OCI-LY1 (cell line): ENCODE measurements around the gene DTNB.

Experiments used
- H2AFZ ChIP-seq: fragments of 200-600 bp; sonication (generic), shearing (Covaris generic); 2 replicates; pipeline ENCODE4 v1.6.0; 2014; ENCODE audit warnings: antibody characterized with exemption, mild to moderate bottlenecking, low read length
- H3F3A ChIP-seq: fragments of 200-600 bp; sonication (generic), shearing (Covaris generic); 2 replicates; pipeline ENCODE4 v1.6.0; 2014; ENCODE audit warnings: mild to moderate bottlenecking, antibody characterized with exemption, low read length, moderate library complexity; ENCODE audit not compliant: insufficient read depth
- H3K27ac ChIP-seq: fragments of 200-600 bp; sonication (generic); 2 replicates; pipeline ENCODE4 v1.5.1; 2014; ENCODE audit warnings: low read length, mixed run types, mild to moderate bottlenecking, low read depth; ENCODE audit not compliant: poor library complexity, severe bottlenecking
- H3K27me3 ChIP-seq: fragments of 200-600 bp; sonication (generic); 2 replicates; pipeline ENCODE4 v1.6.0; 2014; ENCODE audit warnings: antibody characterized with exemption, mild to moderate bottlenecking, low read length, moderate library complexity; ENCODE audit not compliant: insufficient read depth
- H3K36me3 ChIP-seq: fragments of 200-600 bp; sonication (generic); 2 replicates; pipeline ENCODE4 v1.6.1; 2014; ENCODE audit warnings: mild to moderate bottlenecking, antibody characterized with exemption, low read length, moderate library complexity, mixed read lengths; ENCODE audit not compliant: insufficient read depth
- H3K4me1 ChIP-seq: fragments of 200-600 bp; sonication (generic); 2 replicates; pipeline ENCODE4 v1.5.1; 2014; ENCODE audit warnings: mild to moderate bottlenecking, low read length, moderate library complexity; ENCODE audit not compliant: insufficient read depth, severe bottlenecking
- H3K4me2 ChIP-seq: fragments of 200-600 bp; sonication (generic), shearing (Covaris generic); 2 replicates; pipeline ENCODE4 v1.6.1; 2014; ENCODE audit warnings: low read length
- H3K4me3 ChIP-seq: fragments of 200-600 bp; sonication (generic); 2 replicates; pipeline ENCODE4 v1.5.1; 2014; ENCODE audit warnings: low read length, low read depth, mild to moderate bottlenecking, mixed read lengths; ENCODE audit not compliant: poor library complexity, severe bottlenecking
- H3K79me2 ChIP-seq: fragments of 200-600 bp; shearing (Covaris generic); 2 replicates; pipeline ENCODE4 v1.6.1; 2016; ENCODE audit warnings: mixed run types, low read length, mixed read lengths; ENCODE audit not compliant: insufficient read depth
- H3K9ac ChIP-seq: fragments of 200-600 bp; sonication (generic), shearing (Covaris generic); 2 replicates; pipeline ENCODE4 v1.6.1; 2014; ENCODE audit warnings: mild to moderate bottlenecking, low read length, mixed read lengths
- H3K9me2 ChIP-seq: fragments of 200-600 bp; sonication (generic), shearing (Covaris generic); 2 replicates; pipeline ENCODE4 v1.6.1; 2014; ENCODE audit warnings: low read depth, mild to moderate bottlenecking, low read length, mixed read lengths
- H3K9me3 ChIP-seq: fragments of 200-600 bp; shearing (Covaris generic); 2 replicates; pipeline ENCODE4 v1.6.1; 2014; ENCODE audit warnings: low read length, mixed read lengths
- H4K20me1 ChIP-seq: fragments of 200-600 bp; sonication (generic), shearing (Covaris generic); 2 replicates; pipeline ENCODE4 v1.6.0; 2016; ENCODE audit warnings: mild to moderate bottlenecking, low read length; ENCODE audit not compliant: insufficient read depth
- EZH2 ChIP-seq: fragments of 200-600 bp; sonication (generic), shearing (Covaris generic); IDR thresholded peaks from 2 replicates; pipeline ENCODE4 v1.8.0; 2017; ENCODE audit warnings: borderline replicate concordance, mixed run types, mild to moderate bottlenecking, antibody characterized with exemption, low read length, moderate library complexity, mixed read lengths
- TF ChIP-seq, protein P1 (sequence below): fragments of 200-600 bp; sonication (generic), shearing (Covaris generic); IDR thresholded peaks from 2 replicates; pipeline ENCODE4 v1.5.1; 2017; ENCODE audit warnings: mild to moderate bottlenecking, antibody characterized with exemption, low read length, moderate library complexity, mixed read lengths

DTNB gene

DNA sequence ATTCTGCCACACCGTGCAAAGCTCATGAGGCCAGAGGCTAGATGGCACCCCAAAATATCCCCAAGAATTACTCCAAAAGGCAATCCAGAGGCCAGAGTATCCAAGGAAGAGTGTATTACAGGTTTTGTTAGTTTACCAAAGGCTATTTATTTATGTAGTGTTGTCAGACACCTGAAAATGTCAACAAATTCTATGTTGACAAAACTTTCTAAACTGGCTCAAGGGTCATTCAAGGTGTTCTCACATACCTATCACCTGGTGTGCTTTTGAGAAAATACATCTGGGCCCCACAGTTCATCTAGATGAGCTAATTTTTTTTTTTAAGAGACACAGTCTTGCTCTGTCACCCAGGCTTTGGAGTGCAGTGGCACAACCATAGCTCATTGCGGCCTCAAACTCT, 12.4 kb upstream of the DTNB start:
- no peaks in the 10 kb centered on the region for H3K27me3 ChIP-seq
- no peaks in the 10 kb centered on the region for H3K9me2 ChIP-seq
- no peaks in the 10 kb centered on the region for H3K79me2 ChIP-seq
- H3K9me3 ChIP-seq, result no peaks in the 10 kb centered on the region
- TF ChIP-seq EZH2, result no peak
- TF ChIP-seq, protein P1, sequence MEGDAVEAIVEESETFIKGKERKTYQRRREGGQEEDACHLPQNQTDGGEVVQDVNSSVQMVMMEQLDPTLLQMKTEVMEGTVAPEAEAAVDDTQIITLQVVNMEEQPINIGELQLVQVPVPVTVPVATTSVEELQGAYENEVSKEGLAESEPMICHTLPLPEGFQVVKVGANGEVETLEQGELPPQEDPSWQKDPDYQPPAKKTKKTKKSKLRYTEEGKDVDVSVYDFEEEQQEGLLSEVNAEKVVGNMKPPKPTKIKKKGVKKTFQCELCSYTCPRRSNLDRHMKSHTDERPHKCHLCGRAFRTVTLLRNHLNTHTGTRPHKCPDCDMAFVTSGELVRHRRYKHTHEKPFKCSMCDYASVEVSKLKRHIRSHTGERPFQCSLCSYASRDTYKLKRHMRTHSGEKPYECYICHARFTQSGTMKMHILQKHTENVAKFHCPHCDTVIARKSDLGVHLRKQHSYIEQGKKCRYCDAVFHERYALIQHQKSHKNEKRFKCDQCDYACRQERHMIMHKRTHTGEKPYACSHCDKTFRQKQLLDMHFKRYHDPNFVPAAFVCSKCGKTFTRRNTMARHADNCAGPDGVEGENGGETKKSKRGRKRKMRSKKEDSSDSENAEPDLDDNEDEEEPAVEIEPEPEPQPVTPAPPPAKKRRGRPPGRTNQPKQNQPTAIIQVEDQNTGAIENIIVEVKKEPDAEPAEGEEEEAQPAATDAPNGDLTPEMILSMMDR, result no peak
- H3K4me1 ChIP-seq, result no peaks in the 10 kb centered on the region
- H3K9ac ChIP-seq, result no peak overlapping the region
- no peaks in the 10 kb centered on the region for H4K20me1 ChIP-seq
- no peak overlapping the region for H3K4me2 ChIP-seq
- no peak overlapping the region for H3K4me3 ChIP-seq
- H3K36me3 ChIP-seq, result no peaks in the 10 kb centered on the region
- no peak overlapping the region for H2AFZ ChIP-seq
- no peak overlapping the region for H3K27ac ChIP-seq
- H3F3A ChIP-seq, result no peaks in the 10 kb centered on the region

DNA sequence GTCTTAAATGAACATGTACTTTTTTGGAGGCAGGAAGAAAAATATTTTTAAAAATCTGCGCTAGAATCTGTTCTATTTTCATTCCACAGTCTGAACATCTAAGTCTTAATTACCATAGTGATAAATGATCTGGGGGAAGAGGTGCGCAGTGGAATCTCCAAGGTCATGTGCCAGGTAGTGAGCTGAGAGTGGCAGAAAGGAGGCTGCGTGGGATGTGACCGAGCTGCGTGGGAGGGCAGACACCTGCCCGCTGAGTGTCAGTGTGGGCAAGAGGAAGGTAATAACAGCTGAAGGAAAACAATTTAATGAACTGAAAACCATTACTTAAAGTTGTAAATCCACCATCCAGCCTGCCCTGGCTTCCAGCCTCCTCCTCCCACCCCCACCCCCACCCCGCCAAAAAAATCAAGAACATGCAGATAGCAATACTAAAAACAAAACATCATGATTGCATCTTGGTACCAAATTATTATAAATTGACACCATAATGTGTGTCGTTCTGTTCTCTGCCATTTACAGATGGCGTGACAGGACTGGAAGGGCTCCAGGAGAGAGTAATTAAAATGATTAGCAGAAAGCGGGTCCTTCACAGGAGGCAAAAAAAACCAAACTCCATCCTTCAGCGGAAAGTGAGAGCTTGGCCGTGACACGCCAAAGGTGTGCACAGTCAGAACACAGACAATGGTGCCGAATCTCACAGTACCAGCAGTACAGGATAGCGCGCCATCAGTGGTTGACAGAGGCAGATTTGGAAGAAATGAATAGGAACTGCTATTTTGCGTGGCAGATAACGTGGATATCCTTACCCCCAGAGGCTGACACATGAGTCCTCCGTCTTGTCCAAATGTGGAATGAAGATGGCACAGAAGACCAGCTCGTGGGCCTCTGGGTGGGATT, 11.4 kb upstream of the DTNB start:
- no peak overlapping the region for H3K4me2 ChIP-seq
- H3K36me3 ChIP-seq, result no peaks in the 10 kb centered on the region
- H3K27ac ChIP-seq, result no peak overlapping the region
- no peak overlapping the region for H3K4me3 ChIP-seq
- H2AFZ ChIP-seq, result no peak overlapping the region
- no peaks in the 10 kb centered on the region for H4K20me1 ChIP-seq
- H3K4me1 ChIP-seq, result no peaks in the 10 kb centered on the region
- no peaks in the 10 kb centered on the region for H3K79me2 ChIP-seq
- H3K9me3 ChIP-seq, result no peaks in the 10 kb centered on the region
- no peaks in the 10 kb centered on the region for H3K27me3 ChIP-seq
- H3K9me2 ChIP-seq, result no peaks in the 10 kb centered on the region
- TF ChIP-seq, protein P1, result no peak
- TF ChIP-seq EZH2, result no peak
- H3F3A ChIP-seq, result no peaks in the 10 kb centered on the region
- H3K9ac ChIP-seq, result no peak overlapping the region

DNA sequence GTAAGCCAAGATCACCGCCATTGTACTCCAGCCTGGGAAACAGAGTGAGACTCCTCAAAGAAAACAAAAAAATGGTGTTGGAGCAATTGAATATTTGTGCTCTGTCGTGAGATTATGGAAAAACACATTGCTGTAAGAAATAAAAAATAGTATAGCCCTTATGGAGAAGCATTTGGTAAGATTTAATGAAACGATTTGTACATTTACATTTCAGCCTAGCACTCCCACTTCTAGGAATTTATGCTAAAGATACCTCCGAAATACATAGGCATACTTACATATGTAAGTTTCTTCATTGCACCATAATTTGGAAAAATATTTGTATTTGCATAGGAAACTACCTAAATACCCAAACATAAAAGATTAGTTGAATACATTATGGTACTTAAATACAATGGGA, 8.7 kb upstream of the DTNB start:
- Histone ChIP-seq H4K20me1 (no peaks in the 10 kb centered on the region), H3K9me3 (no peaks in the 10 kb centered on the region), H3K9me2 (no peaks in the 10 kb centered on the region), H3K27me3 (no peaks in the 10 kb centered on the region), H3K4me1 (no peaks in the 10 kb centered on the region), H3K4me3 (no peak overlapping the region), H3K79me2 (no peaks in the 10 kb centered on the region), H3K27ac (no peak overlapping the region), H3K36me3 (no peaks in the 10 kb centered on the region), H2AFZ (no peak overlapping the region), H3K9ac (no peak overlapping the region), H3F3A (no peaks in the 10 kb centered on the region), H3K4me2 (no peak overlapping the region)
- TF ChIP-seq, protein P1, result no peak
